Left hindlimb (tissue), 1 donor: ENCODE measurements around the gene FOXL2NB.
A peak's percentile ranks its signal among the peaks of the same experiment; 100 is the strongest.

ENCODE experiments used
- DNase-seq: peaks from one replicate; pipeline ENCODE4 v3.0.0-alpha.2; 2018

Gene FOXL2NB

DNA sequence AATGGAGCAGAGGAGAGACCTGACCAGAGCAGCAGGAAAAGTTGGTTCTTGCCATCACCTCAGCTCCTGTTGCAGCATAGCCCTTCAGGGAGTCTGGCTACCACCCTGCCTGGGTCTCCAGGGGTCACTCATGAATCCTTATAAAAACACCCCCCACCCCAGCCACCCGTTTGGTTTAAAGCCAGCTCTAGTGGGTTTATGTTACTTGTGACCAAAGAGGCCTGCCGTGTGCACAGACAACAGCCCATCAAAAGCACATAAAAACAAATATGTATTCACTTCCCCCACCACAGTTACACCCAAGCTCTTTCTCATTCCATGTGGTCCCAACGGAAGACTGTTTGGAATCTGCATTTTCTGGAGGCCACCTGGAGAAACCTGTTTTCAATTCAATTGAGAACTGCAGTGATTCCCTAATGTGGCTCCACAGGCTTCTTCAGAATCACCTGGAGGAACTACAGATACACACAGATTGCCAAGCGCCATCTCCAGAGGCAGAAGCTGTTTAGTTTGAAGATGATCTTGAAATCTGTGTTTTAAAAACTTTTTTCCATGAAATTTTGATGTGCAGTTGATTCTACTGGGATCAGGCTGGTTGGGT is 13.8 kb upstream of the FOXL2NB start:
- DNase-seq: no peak

DNA sequence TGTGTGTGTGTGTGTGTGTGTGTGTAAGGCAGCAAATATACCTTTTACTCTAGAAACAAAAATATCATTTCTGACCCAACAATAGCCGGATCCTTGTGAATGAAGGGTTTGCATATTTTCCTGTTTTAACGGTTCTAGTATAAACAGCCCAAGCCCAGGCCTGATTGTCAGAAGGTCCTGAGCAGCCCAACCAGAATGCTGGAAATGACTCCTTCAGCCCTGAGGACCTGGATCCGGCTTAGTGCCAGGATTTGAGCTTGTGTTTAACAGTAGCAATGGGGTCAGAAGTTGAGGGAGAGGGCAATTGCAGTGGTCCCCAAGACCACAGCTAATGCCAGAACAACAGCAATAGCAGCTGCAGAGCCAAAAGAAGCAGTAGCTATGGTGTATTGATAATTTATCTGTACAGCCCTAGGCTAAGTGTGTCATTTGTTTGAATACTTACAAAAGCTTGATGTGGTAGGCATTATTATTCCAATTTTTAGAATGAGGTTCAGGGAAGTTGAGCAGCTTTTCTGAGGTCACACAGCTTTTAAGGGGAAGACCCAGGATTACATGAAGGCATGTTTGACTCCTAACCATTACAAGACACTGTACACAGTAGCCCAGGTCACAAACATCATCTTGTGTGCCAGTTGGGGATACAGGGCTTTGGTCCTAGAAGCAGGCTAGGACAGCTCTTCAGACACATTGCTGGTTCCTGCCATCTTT is 12.9 kb upstream of the FOXL2NB start:
- DNase-seq: no peak

DNA sequence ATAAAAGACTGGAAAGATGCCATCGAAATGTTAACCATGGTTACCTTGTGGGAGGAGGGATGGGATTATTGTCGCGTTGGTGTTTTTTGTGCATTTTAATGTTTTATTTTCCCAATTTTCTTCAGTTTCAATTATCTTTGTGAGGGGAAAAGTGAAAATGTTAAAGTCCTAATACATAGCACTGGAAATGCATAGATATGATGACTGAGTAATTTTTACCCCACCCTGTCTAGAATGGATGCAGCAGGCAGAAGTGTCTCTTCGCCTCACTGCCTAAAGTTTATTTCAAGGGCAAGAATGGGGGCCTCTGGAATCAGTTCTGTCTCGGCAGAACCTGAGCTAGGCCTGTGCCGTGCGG is 11.5 kb upstream of the FOXL2NB start:
- no peak for DNase-seq

DNA sequence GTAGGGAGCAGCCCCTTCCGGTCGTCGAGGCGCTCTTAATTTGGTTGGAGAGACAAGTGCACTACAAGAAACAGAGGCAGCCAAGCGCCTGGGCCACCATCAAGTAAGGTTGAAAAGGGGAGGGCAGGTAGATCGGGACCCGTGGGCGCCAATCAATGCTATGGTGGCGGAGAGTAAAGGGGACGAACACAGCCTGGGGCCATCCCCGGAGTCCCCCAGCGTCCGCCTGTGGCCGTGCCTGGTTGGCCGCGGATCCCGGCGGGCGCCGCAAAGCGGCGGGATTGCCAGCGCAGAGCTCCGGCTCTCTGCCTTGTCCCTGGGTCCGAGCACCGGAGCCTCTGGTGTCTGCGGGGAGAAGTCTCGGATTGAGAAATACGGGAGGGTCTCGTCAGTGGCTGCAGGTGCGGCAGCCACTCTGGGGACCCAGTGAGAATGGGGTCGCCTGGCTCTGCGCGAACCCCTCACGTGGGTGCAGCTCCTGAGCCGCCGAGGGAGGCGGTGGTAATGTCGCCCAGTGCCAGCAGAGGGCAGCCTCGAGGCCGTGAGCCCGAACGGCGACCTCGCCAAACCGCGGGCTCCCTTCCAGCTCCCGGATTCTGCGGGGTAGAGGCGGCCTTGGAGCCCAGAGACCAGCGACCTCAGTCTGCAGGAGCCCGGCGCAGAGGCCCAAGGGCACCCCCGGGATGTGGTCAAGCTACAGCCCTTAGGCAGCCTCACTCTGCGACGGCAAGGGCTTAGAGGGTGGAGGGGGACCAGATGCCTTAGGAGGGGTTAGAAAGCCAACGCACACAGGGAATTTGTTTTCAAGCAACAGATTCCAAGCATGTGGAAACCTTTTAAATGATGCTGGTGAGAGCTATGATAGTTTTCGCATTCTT is 10.9 kb upstream of the FOXL2NB start:
- peak; percentile 73 for DNase-seq

DNA sequence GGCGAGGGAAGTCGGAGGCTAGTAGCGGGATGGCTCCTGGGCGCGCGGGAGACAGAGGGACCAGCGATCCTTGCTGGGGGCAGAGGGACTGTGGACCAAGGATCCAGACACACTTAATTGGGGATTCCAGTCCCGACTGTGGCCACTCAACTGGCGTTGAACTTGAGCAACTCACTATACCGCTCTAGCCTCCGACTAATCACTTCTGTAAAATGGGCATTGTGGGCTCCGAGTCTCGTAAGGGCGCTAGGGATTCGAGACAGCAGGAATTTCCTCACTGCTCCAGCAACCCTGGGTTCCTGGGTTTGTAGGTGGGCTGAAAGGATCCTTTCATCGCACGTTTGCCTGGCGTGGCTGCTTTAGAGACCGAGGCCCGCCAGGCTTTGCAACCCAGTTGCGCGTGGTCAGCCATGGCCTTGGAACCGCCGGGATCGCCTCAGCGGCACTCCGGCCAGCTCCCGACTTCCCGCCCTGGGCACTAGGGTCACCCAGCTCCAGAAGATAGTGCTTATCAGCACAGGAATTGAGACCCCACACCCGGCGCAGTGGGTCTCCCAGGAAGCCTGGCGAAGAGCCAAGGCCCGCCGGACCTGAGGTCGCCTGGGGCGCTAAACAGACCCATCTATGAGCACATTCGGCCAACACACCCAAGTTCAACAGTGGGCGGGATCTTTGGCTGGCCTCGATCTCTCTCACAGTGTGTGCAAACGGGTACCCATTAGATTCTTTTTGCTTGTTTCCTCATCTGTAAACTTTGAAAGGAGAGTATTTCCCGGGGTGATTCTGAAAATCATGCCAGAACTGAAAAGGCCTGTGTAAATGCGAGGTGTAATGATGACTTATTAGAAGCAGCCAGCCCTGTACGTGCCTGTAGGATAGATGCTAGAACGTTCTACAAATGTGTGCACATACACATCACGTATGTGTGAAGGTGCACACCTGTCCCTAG is 10.0 kb upstream of the FOXL2NB start:
- no peak for DNase-seq

DNA sequence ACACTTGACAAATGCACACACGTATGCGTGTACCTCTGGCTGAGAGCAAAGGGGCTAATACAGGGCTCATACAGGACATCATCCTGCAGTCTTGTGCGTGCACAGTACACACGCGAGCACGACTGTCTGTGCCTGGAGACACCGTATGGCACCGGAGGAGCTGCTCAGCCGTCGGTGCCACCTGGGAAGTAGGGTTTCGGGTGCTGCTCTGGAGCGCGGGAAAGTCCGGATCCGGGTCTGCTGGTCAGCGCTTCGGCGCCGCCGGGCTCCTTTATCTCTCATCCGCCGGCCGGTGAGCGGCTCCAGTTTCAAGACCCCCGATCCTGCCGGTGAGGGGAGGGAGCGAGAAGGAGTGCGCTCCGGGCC is 9.3 kb upstream of the FOXL2NB start:
- DNase-seq: no peak

DNA sequence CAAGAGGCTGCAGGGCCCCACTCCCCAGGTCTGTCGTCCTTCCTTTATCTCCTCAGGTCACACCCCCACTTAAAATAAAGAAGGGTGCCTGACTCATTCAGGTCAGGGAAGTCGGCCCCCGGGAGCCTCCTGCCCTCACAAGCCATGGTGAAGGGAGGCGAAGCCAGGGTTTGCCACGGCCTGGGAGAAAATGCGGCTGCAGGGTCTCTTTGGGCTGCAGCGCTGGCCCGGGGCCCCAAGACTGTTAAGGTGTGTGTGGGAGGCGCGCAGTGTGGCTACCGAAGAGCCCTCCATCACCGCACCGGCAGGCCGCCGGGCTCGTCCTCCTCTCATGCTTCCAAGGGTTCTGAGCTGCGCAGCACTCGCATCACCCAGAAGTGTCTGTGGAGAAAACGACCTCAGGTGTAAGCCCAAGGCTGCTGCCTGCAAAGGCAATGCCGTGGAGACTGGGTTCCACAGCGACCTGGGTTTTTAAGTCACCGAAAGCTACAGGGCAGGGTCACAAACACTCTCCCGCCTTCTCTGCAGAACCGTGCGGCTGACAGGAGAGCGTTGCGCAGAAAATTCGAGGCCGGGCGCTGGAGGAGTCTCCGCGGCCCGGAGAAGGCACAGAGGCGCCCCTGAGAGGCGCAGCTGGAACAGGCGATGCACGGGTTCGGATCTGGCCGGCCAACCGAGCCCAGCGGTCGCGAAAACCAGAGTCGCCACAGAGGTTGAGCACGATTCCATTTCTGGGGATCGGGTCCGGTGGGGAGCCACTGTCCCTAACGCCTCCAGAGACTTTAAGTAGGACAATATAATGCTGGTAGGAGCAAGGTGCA is 8.8 kb upstream of the FOXL2NB start:
- DNase-seq: no peak

DNA sequence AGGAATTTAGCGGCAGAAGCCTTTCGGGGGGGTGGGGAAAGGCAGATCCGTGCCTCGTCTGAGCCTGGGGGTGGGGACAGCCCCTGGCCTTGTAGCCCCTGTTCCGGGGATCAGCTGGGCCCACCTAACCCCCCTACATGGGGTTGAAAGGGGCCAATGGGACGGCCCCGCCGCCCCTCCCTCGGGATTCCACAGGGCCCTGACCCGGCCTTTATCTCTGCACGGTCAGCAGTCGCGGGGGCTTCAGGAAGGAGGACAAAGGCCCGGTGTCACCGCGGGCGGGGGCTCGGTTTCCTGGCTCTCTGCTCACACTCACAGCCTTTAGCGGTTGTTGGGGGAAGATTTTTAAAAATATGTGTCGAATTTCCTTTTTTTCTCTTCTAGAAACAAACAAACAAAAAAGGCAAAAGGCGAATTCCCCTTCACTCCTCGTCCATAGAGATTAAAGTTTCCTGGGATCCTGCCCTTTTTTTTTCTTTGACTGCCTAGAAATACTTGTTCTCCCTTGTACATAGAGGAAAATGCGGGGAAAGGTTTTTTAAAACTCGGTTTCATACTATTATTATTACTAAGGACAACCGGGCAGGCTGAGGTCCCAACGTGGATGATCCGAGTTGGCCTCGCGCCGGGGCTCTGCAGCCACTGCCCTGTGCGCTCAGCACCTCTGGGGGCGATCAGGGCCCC is 8.0 kb upstream of the FOXL2NB start:
- no peak for DNase-seq

DNA sequence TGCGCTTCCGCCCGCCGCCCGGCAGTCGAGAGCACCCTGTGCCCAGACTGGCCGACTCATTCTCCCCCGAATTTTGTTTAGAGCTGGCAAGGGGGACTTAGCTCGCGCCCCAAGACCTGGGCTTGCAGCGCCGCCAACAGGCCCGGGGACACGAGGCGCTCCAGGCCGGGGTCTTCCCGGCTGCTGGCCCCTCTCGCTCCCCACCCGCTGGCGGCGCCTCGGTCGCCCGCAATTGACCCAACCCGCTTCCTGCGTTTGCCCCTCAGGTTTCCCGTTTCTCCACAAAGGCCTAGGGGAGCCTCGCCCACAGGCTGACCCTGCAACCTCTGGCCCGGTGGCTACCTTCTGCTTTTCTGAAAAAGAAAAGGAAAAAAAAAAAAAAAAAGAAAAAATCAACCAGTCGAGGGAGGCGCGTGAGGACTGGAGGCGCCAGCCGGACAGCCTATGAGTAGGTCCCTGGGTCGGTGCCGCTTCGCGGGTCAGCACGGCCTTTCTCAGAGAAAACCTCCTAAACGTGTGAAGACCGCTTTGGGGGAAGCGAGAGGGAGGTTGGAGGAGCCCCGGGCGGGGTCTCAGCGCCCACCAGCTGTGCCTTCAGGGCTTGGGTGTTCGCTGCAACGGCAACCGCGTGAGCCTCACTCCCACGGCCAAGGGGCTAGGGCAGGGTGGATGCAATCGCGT is 7.3 kb upstream of the FOXL2NB start:
- no peak for DNase-seq

DNA sequence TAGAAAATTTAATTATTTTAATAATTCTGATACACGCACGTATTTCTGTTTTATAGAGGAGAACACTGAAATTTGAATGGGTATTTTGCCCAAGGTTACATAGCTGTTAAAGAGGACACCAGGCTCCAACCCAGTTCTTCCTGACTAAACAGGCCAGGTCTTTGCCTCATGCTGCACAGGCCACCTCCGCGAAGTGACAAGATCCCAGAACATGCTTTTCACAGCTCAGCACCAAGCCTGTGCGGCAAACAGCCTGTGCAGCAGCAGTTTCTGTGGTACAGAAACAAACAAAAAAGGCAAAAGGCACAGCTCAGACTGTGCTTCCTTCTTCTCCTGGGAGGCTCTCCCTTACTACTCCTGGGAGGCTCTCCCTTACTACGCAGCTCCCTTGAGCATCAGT is 6.6 kb upstream of the FOXL2NB start:
- DNase-seq: no peak

DNA sequence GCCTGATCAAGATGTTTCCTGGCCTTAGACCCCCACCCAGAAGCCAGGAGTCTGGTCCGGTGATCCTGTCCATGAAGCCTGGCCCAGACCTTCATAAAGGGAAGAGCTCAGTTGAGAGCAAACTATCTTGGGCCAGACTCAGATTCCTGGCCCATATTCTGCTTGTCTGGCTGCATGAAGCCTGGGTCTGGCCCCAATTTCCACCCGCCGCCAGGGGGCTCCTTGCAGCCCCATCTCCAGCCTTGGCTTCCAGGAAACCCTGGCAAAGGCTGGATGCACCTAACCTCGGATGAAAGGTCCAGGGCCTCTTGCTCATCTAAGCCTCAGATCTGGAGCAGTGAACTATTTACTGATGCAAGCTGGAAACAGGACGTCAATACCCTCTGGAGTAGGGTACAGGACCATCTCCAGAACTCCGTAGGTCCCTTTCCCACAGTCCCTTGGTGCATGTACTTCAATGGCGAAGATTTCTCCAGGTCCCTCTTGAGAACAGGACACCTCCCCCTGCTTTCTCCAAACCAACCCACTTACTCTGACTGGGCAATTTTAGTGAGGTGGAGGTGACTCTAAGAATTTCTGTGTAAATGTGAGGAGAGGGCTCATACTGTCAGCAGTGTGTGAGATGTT is 5.6 kb upstream of the FOXL2NB start:
- DNase-seq: no peak

DNA sequence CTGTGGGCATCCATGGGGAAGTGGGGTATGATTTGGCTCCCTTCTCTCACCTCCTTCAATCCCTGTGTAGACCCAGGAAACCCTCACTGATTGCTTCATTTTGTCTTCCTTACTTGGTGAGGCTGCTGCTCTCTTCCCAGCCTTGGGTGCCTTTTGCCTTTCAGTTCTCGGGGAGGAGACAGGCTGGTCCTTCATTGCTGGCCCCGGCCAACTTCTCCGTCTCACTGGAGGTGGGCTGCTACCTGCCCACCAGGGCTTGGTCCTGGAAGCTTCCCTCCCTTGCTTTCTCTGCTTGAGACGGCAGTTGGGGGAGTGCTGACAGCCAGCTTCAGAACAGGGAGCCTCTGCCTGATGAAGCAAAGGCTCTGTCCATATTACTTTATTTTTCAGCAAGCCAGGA is 4.7 kb upstream of the FOXL2NB start:
- no peak for DNase-seq

DNA sequence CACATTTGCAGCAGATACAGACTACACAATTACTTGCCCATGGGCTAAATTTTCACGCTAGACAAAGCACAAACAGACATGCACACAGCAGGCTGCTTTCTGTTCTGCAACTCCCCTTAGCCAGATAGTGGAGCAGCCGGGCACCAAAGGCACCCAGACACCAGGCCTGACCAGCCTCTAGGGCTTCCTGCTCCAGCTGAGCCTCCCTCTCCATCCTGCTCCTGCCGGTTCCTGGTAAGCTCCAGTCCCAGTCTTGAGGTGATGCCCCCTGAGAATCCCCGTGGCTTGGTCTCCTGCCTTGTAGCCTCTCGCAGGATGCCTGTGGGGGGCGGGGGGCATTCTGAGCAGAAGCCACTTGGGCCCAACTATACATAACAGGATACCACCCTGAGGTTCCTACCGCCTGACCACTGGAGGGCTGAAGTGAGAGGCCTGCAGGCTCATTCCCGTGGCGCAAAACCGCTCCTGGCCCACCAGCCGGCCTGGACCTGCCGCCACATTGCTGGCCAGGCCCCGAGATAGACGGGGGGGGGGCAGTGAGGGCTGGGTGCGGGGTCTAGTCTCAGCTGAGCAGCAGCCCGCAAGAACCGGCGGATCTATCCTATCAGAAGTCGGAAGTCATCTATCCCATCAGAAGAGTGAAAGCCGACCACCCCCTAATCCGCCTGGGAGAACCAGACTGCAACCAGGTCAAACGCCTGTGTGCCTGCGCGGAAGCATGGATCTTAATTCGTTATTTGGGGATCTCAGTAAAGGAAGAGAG is 4.0 kb upstream of the FOXL2NB start:
- DNase-seq: no peak

DNA sequence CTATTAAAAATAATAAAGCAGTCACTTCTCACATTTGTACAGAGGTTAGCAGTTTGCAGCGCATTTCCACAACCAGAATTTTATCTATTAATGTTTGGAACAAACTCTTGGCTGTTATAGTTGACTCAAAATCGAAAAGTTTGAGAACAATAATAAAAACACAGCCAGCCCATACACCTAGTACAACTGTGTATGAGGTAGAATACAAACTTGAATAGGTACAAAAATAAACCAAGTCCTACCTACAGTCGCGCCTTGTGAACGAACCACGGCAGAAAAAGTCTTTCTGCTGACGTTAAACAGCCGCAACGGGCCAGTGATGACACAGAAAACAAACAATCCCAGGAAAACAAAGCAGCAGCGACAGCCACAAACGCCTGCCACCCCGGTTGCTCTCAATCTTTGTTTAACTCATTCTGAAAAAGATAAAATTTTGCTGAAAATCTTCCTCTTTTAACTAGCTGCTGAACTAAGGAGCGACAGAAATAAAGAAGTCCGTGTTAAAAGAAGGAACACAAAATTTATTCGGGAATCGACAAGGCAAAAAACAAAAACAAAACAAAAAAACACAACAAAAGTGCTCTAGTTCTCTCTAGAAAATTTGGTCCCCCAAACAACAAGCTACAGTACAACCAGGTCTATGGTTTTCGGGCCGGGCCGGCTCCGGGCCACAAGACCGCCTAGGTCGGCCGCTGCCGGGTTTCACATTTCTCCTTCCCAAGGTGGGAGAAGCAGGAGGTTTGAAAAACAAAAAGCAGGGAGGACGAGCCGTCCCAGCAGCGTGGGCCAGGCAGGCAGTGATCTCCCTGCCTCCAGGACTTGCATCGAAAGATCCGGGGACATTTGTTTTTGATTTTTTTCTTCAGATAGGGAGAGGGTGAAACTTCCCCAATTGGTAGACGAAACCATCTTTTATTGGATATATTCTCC is 3.0 kb upstream of the FOXL2NB start:
- DNase-seq: no peak

DNA sequence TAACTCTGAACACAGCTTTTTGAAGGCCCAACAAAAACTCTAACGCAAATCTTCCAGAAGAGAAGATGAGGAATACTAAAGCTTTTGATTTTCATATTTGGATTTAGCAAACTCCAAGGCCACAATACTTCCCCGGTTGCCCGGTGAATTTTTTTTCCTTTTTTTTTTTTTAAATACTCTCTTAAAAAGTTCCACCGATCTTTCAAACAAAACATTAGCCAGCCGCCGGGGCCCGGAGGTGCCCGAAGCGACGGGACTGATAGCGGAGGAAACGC is 2.4 kb upstream of the FOXL2NB start:
- no peak for DNase-seq

DNA sequence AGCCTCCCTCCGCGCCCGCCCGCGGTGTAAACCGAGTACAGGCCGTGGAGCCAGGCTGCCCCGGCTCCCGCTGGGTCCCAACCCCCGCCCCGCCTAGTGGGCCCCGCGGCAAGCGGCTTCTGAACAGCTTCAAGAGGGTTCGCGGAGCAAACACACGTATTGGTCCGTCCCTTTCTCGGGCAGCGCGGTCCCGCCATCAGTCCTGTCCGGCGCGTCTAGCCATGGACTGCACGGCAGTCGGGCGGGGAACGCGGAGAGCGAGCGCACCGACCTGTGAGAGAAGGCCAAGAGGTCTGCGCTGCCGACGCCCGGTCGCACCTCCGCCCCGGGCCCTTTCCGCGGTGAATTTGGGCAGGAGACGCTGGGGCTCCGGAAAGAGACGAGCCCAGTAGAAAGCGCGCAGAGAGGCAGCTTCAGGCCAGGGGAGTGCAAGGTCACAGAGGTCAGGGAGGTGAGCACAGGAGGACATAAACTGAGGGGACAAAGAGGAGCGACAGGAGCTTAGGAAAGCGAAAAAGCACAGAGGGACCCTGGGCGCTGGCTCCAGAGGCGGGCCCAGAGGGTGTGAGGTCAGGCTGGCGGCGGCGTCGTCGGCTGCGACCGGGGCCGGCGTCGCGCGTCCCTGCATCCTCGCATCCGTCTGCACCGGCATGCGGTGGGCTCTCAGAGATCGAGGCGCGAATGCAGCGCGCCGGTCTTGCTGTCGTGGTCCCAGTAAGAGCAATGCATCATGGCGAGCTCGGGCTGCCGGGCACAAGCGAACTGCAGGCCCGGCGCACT is 1.9 kb upstream of the FOXL2NB start:
- DNase-seq: no peak

DNA sequence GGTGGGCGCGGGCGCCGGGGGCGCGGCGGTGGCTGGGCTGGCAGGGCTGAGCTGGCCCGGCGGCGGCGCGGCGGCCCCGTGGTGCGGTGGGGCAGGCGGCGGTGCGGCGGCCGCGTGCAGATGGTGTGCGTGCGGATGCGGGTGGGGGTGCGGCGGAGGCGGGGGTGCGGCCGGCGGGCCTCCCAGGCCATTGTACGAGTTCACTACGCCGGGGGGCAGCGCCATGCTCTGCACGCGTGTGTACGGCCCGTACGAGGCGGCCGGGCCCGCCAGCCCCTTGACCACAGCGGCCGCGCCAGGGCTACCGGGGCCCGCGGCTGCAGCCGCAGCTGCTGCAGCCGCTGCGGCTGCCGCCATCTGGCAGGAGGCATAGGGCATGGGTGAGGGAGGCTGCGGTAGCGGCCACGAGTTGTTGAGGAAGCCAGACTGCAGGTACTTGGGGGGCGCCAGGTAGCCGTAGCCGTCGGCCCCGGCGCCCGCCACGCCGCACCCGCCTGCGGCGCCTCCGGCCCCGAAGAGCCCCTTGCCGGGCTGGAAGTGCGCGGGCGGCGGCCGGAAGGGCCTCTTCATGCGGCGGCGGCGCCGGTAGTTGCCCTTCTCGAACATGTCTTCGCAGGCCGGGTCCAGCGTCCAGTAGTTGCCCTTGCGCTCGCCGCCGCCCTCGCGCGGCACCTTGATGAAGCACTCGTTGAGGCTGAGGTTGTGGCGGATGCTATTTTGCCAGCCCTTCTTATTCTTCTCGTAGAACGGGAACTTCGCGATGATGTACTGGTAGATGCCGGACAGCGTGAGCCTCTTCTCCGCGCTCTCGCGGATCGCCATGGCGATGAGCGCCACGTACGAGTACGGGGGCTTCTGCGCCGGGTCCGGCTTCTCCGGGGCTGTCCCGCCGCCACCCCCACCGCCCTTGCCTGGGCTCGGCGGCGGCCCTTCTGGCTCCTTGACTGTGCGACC is 1.0 kb upstream of the FOXL2NB start:
- DNase-seq: no peak
